T-cell (primary cell): Measurements from ENCODE around the gene JAKMIP1. TPM values are rescaled to one million over a fixed set of nuclear protein-coding genes. Genes with fewer than 3 reads are reported as not detected.
A peak's percentile ranks its signal among the peaks of the same experiment; 100 is the strongest.
"Not testable (repeated sequence)": the region's sequence is repeated elsewhere in the genome, so short reads cannot be mapped to it uniquely, and the experiment has no call there.

Source experiments
- ATAC-seq, 4 experiments: fragments of 200-7000 bp in 3 of 4; fragments of 150-1000 bp in 1 of 4; cut with Tn5 transposase; replicated peaks in 1 of 4; 1 replicate in 3 of 4; 2 replicates in 1 of 4; pipeline ENCODE4 v1.10.0; 2021; ENCODE audit warnings: moderate library complexity in 3 of 4, mild to moderate bottlenecking in 2 of 4, moderate number of reproducible peaks in 1 of 4
- CTCF ChIA-PET, 2 donors: fragments of 300-600 bp; sonication (Branson Sonifier 250); formaldehyde crosslinking; loops; one replicate each; lab custom pipeline; 2022; ENCODE audit warnings: antibody characterized with exemption in 2 of 2; lab: Charles Lee
- POLR2A ChIA-PET, 2 donors: fragments of 300-600 bp; sonication (Branson Sonifier 250); formaldehyde crosslinking; loops; one replicate each; lab custom pipeline; 2022; ENCODE audit warnings: antibody characterized with exemption in 2 of 2; lab: Charles Lee
- DNase-seq, 35 experiments: peaks; one replicate each; pipeline versions ENCODE4 v3.0.0 to v3.0.0-alpha.2; 2013 to 2023
- H3K27ac ChIP-seq: one replicate; pipeline ENCODE4 v1.5.1; 2013; ENCODE audit warnings: low read length
- H3K27me3 ChIP-seq, 2 experiments: replicated peaks in 1 of 2; 1 replicate in 1 of 2; 2 replicates in 1 of 2; pipeline versions ENCODE4 v1.6.1 to v1.7.0; 2013; ENCODE audit warnings: low read length in 1 of 2, mixed read lengths in 1 of 2; ENCODE audit not compliant: control insufficient read depth in 2 of 2, insufficient read depth in 2 of 2; ENCODE audit errors: extremely low read depth in 1 of 2
- H3K36me3 ChIP-seq, 2 donors: 1 replicate in 1 of 2; 2 replicates in 1 of 2; pipeline versions ENCODE4 v1.6.1 to v1.7.0; 2013; ENCODE audit warnings: low read length in 1 of 2; ENCODE audit not compliant: control insufficient read depth in 2 of 2, insufficient read depth in 1 of 2; ENCODE audit errors: extremely low read depth in 1 of 2
- H3K4me1 ChIP-seq, 2 experiments: 1 replicate in 1 of 2; 2 replicates in 1 of 2; pipeline versions ENCODE4 v1.6.1 to v1.7.0; 2013; ENCODE audit warnings: low read length in 2 of 2, mixed read lengths in 1 of 2; ENCODE audit not compliant: insufficient read depth in 2 of 2, control insufficient read depth in 1 of 2; ENCODE audit errors: extremely low read depth in 1 of 2
- H3K4me3 ChIP-seq, 2 donors: 1 replicate in 1 of 2; 2 replicates in 1 of 2; pipeline versions ENCODE4 v1.5.1 to v1.7.0; 2013; ENCODE audit warnings: mild to moderate bottlenecking in 2 of 2, low read length in 1 of 2, moderate library complexity in 1 of 2; ENCODE audit not compliant: control insufficient read depth in 1 of 2; ENCODE audit errors: extremely low read depth in 1 of 2
- H3K9me3 ChIP-seq: 2 replicates; pipeline ENCODE4 v1.7.0; 2013
- H3K27ac Mint-ChIP-seq, 2 donors: one replicate each; pipeline ENCODE4 v1.8.0; 2020 to 2021; ENCODE audit warnings: mild to moderate bottlenecking in 2 of 2, mixed read lengths in 2 of 2
- H3K27me3 Mint-ChIP-seq, 2 donors: one replicate each; pipeline ENCODE4 v1.8.0; 2021 to 2022; ENCODE audit warnings: mixed read lengths in 2 of 2
- H3K36me3 Mint-ChIP-seq: one replicate; pipeline ENCODE4 v1.8.0; 2021; ENCODE audit warnings: mixed read lengths
- H3K4me1 Mint-ChIP-seq, 3 donors: one replicate each; pipeline ENCODE4 v1.8.0; 2020 to 2022; ENCODE audit warnings: mixed read lengths in 3 of 3, mild to moderate bottlenecking in 1 of 3
- H3K4me3 Mint-ChIP-seq, 3 donors: one replicate each; pipeline ENCODE4 v1.8.0; 2020 to 2022; ENCODE audit warnings: mild to moderate bottlenecking in 3 of 3, mixed read lengths in 3 of 3, moderate library complexity in 3 of 3
- H3K9me3 Mint-ChIP-seq, 3 donors: one replicate each; pipeline ENCODE4 v1.8.0; 2020 to 2022; ENCODE audit warnings: mixed read lengths in 3 of 3
- WGBS: methylation state at CpG from one replicate; pipeline ENCODE4 v1.1.5; 2013; ENCODE audit warnings: missing lambda C conversion rate; ENCODE audit not compliant: insufficient coverage; 5-methylcytosine and 5-hydroxymethylcytosine counted together
- total RNA-seq, 35 experiments: library from RNA in 6 of 35; stranded (reverse) in 6 of 35; fragments of 120-200 nt in 1 of 35; gene quantifications; one replicate each; pipeline versions ENCODE4 v1.2.1 to v1.2.4 and lab custom pipeline; 2013 to 2026

JAKMIP1 gene
- total RNA-seq, 5 donors from 2014 or later (not counting 1 experiment from before 2014, with no cell fraction given) = 3.5 to 14.0 (median 6.1) TPM

- ATAC-seq (no peak), DNase-seq (no peak)
- Mint-ChIP-seq H3K36me3 (peaks cover 7% of the 10 kb centered on the region), H3K9me3 (peaks cover 4 to 16% (median 5%) of the 10 kb centered on the region in 3 donors), H3K4me3 (no peak overlapping the region), H3K4me1 (no peaks in the 10 kb centered on the region), H3K27me3 (no peaks in the 10 kb centered on the region), H3K27ac (no peak overlapping the region)
- Histone ChIP-seq H3K4me3 (no peak overlapping the region), H3K4me1 (no peaks in the 10 kb centered on the region), H3K27ac (no peak overlapping the region), H3K36me3 (no peaks in the 10 kb centered on the region), H3K27me3 (no peaks in the 10 kb centered on the region), H3K9me3 (no peaks in the 10 kb centered on the region)
- WGBS = 92% methylated on average over 5 of the region's 9 CpGs
- POLR2A ChIA-PET = no interaction called here
- CTCF ChIA-PET = no interaction called here
Observed at GRCh38 chr4:6141554-6141953, 58.8 kb downstream of the JAKMIP1 start.

- DNase-seq, H3K9me3 ChIP-seq, POLR2A ChIA-PET, CTCF ChIA-PET, H3K4me1 ChIP-seq, H3K27ac ChIP-seq, H3K36me3 ChIP-seq, H3K4me3 ChIP-seq, H3K27me3 ChIP-seq, H3K27me3 Mint-ChIP-seq, H3K4me3 Mint-ChIP-seq, H3K36me3 Mint-ChIP-seq, H3K4me1 Mint-ChIP-seq, ATAC-seq, H3K27ac Mint-ChIP-seq: not testable (repeated sequence)
- H3K9me3 Mint-ChIP-seq = peaks cover 4 to 16% (median 5%) of the 10 kb centered on the region in 3 donors
- WGBS = 100% methylated on average over 6 of the region's 14 CpGs
Observed at GRCh38 chr4:6141021-6141420, 59.3 kb downstream of the JAKMIP1 start.

- Histone ChIP-seq H3K27ac (no peak overlapping the region), H3K4me1 (peaks cover 0 to 7% of the 10 kb centered on the region in 2 experiments), H3K27me3 (no peaks in the 10 kb centered on the region), H3K36me3 (no peaks in the 10 kb centered on the region), H3K4me3 (no peak overlapping the region), H3K9me3 (no peaks in the 10 kb centered on the region)
- Mint-ChIP-seq H3K27ac (no peak overlapping the region), H3K27me3 (no peaks in the 10 kb centered on the region), H3K9me3 (no peaks in the 10 kb centered on the region), H3K36me3 (no peaks in the 10 kb centered on the region), H3K4me1 (peaks cover 0 to 8% (median 8%) of the 10 kb centered on the region in 3 donors), H3K4me3 (no peak overlapping the region)
- CTCF ChIA-PET = no interaction called here
- DNase-seq (no peak), ATAC-seq (no peak)
- WGBS = 83% methylated on average over 2 of the region's 3 CpGs
- POLR2A ChIA-PET = no interaction called here
Observed at GRCh38 chr4:6137747-6138135, 62.6 kb downstream of the JAKMIP1 start.

GRCh38 chr4:6137027-6137746 lies 63.2 kb downstream of the JAKMIP1 start:
- Histone ChIP-seq H3K4me1 (peaks cover 0 to 7% of the 10 kb centered on the region in 2 experiments), H3K27me3 (no peaks in the 10 kb centered on the region), H3K9me3 (no peaks in the 10 kb centered on the region), H3K4me3 (no peak overlapping the region), H3K27ac (no peak overlapping the region), H3K36me3 (no peaks in the 10 kb centered on the region)
- Mint-ChIP-seq H3K9me3 (no peaks in the 10 kb centered on the region), H3K4me3 (no peak overlapping the region), H3K4me1 (peaks cover 0 to 8% (median 8%) of the 10 kb centered on the region in 3 donors), H3K27me3 (no peaks in the 10 kb centered on the region), H3K27ac (no peak overlapping the region), H3K36me3 (no peaks in the 10 kb centered on the region)
- ATAC-seq = no peak
- ChIA-PET POLR2A (no interaction called here), CTCF (no interaction called here)
- WGBS = 79% methylated on average over 21 of the region's 22 CpGs
- DNase-seq = no peak

GRCh38 chr4:6134612-6135220 lies 65.6 kb downstream of the JAKMIP1 start:
- no peak overlapping the region for H3K4me3 Mint-ChIP-seq
- Histone ChIP-seq H3K9me3 (no peaks in the 10 kb centered on the region), H3K27me3 (no peaks in the 10 kb centered on the region), H3K36me3 (no peaks in the 10 kb centered on the region), H3K4me3 (no peak overlapping the region), H3K27ac (no peak overlapping the region), H3K4me1 (peaks cover 0 to 7% of the 10 kb centered on the region in 2 experiments)
- H3K9me3 Mint-ChIP-seq = no peaks in the 10 kb centered on the region
- peaks cover 2 to 3% of the 10 kb centered on the region in 2 donors for H3K27me3 Mint-ChIP-seq
- H3K27ac Mint-ChIP-seq = peak overlapping the region; percentile 23 to 71
- DNase-seq (peak in 33 of 35 experiments; percentile 5 to 77 (median 40)), ATAC-seq (peak; percentile 73 to 91 (median 82))
- peaks cover 0 to 8% (median 8%) of the 10 kb centered on the region in 3 donors for H3K4me1 Mint-ChIP-seq
- WGBS = 49% methylated on average over 7 of the region's 11 CpGs
- ChIA-PET CTCF (interaction anchor here in 1 of 2 donors (0.8 to 1.6 kb wide), 4 partner anchors 37 to 193 kb away, joined by 4 to 6 read pairs (median 4); no protein-coding TSS in a partner anchor), POLR2A (no interaction called here)
- H3K36me3 Mint-ChIP-seq = no peaks in the 10 kb centered on the region

- Histone ChIP-seq H3K4me1 (peaks cover 0 to 7% of the 10 kb centered on the region in 2 experiments), H3K27ac (no peak overlapping the region), H3K4me3 (no peak overlapping the region), H3K36me3 (no peaks in the 10 kb centered on the region), H3K27me3 (no peaks in the 10 kb centered on the region), H3K9me3 (no peaks in the 10 kb centered on the region)
- no CpG with 5 or more reads among the region's 2 CpGs for WGBS
- Mint-ChIP-seq H3K27me3 (peaks cover 2 to 7% of the 10 kb centered on the region in 2 donors), H3K27ac (no peak overlapping the region), H3K4me3 (no peak overlapping the region), H3K36me3 (no peaks in the 10 kb centered on the region), H3K4me1 (peaks cover 0 to 8% (median 8%) of the 10 kb centered on the region in 3 donors), H3K9me3 (no peaks in the 10 kb centered on the region)
- ChIA-PET POLR2A (no interaction called here), CTCF (interaction anchor here in 1 of 2 donors (0.6 to 0.9 kb wide), 2 partner anchors 118 to 195 kb away, joined by 3 read pairs; no protein-coding TSS in a partner anchor)
- ATAC-seq (no peak), DNase-seq (no peak)
Observed at GRCh38 chr4:6132716-6133115, 67.6 kb downstream of the JAKMIP1 start.
